HG02623 (cell line): Measurements from ENCODE around the gene CA7.

ENCODE experiments used
- ATAC-seq: cut with Tn5 transposase; IDR thresholded peaks from one replicate; pipeline ENCODE4 v1.9.1; 2021; ENCODE audit warnings: moderate library complexity; ENCODE audit not compliant: unreplicated experiment

The CA7 gene

GRCh38 chr16:66844342-66845079 lies at the start of gene CA7:
CA7 (plus strand) TSS chr16:66844414; CDS start chr16:66844488, 74 bp downstream.
- no peak for ATAC-seq

- ATAC-seq = no peak
Observed at GRCh38 chr16:66798161-66798560, 46.1 kb upstream of the CA7 start.

- no peak for ATAC-seq
Observed at GRCh38 chr16:66800856-66801255, 43.4 kb upstream of the CA7 start.

GRCh38 chr16:66801320-66802105 lies 42.7 kb upstream of the CA7 start, which contains the start of gene TERB1:
TERB1 (minus strand) TSS chr16:66801584; CDS start chr16:66796798, 4,786 bp downstream.
- no peak for ATAC-seq

- ATAC-seq = no peak
Observed at GRCh38 chr16:66802159-66802558, 42.1 kb upstream of the CA7 start.

GRCh38 chr16:66809765-66810164 lies 34.4 kb upstream of the CA7 start:
- no peak for ATAC-seq

- ATAC-seq = no peak
Observed at GRCh38 chr16:66810391-66810790, 33.8 kb upstream of the CA7 start.

- ATAC-seq = no peak
Observed at GRCh38 chr16:66811043-66811442, 33.2 kb upstream of the CA7 start.

- ATAC-seq = no peak
Observed at GRCh38 chr16:66814734-66815133, 29.5 kb upstream of the CA7 start.

GRCh38 chr16:66824006-66824405 lies 20.2 kb upstream of the CA7 start:
- ATAC-seq = no peak

- ATAC-seq = peak; percentile 91
Observed at GRCh38 chr16:66830422-66831404, 13.5 kb upstream of the CA7 start, which contains the start of gene NAE1. NAE1 (minus strand) TSS chr16:66830976; CDS start chr16:66830899, 77 bp downstream.

GRCh38 chr16:66832190-66832589 lies 12.0 kb upstream of the CA7 start:
- no peak for ATAC-seq

GRCh38 chr16:66832661-66833305 lies 11.4 kb upstream of the CA7 start:
- no peak for ATAC-seq

GRCh38 chr16:66834746-66835145 lies 9.5 kb upstream of the CA7 start:
- ATAC-seq = no peak

- ATAC-seq = no peak
Observed at GRCh38 chr16:66840883-66841282, 3.3 kb upstream of the CA7 start.

GRCh38 chr16:66841366-66841765 lies 2.8 kb upstream of the CA7 start:
- no peak for ATAC-seq

- ATAC-seq = no peak
Observed at GRCh38 chr16:66842765-66843164, 1.4 kb upstream of the CA7 start.

- ATAC-seq = no peak
Observed at GRCh38 chr16:66843191-66843590, 1.0 kb upstream of the CA7 start.

GRCh38 chr16:66844009-66844341 lies 239 bp upstream of the CA7 start:
- no peak for ATAC-seq

GRCh38 chr16:66845080-66845410 lies 831 bp downstream of the CA7 start:
- no peak for ATAC-seq

- no peak for ATAC-seq
Observed at GRCh38 chr16:66845791-66846221, 1.6 kb downstream of the CA7 start.
